ENCODE data around the gene IQCE. TPM values are rescaled to one million over a fixed set of nuclear protein-coding genes. Genes with fewer than 3 reads are reported as not detected.

IQCE gene
- total and polyA plus RNA-seq, 10 of the 15 experiments (the other 5 are each of a cell fraction or from before 2014, with no cell fraction given), result 0.37 to 8.1 (median 3.7) TPM

DNA sequence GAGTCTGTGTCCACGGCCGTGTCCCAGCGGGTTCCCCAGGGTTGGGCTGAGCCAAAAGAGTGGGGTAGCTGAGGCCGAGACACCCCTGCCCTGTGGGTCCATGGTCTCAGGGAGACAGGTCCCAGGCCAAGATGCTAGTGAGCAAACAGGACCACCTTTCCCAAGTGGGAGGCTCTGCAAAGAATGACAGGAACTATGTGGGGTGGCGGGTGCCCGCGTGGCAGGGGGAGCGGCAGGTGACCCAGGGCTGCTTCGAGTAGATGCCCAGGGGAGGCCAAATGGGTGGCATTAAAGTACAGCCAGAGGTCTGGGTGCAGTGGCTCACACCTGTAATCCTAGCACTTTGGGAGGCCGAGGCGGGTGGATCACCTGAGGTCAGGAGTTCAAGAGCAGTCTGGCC is 91.2 kb downstream of the IQCE start:
- H2AFZ ChIP-seq (ENCODE audit: control insufficient read depth, low read depth, low read length), result no peak overlapping the region
- H3K4me2 ChIP-seq (ENCODE audit: control insufficient read depth, insufficient read depth), result no peak overlapping the region
- ChIA-PET SMC1A (ENCODE audit: uncharacterized antibody, unreplicated experiment) (no interaction called here), CTCF (interaction anchor here (1.0 to 1.8 kb wide), 2 partner anchors 8 to 10 kb away, joined by 3 to 4 read pairs; no protein-coding TSS in a partner anchor), POLR2A (no interaction called here), RAD21 (ENCODE audit: unreplicated experiment) (interaction anchor here (0.9 kb wide), 1 partner anchor 21 kb away, joined by 3 read pairs; no protein-coding TSS in a partner anchor)
- BruUV-seq (replicated peaks), result no TSS peak
- ATAC-seq (no peak), FAIRE-seq (no peak), DNase-seq (ENCODE audit: low read depth, low spot score) (no peak)
- peaks cover 8% of the 10 kb centered on the region for H3K4me1 ChIP-seq (ENCODE audit: control insufficient read depth, insufficient read depth, low read length)
- intact Hi-C loops (cut with micrococcal nuclease; ENCODE audit: unreplicated experiment), result no loop called here
- H3K9ac ChIP-seq (ENCODE audit: control insufficient read depth, insufficient read depth, low read length), result no peak overlapping the region
- no peak overlapping the region for H3K4me3 ChIP-seq
- H3K36me3 ChIP-seq (ENCODE audit: control insufficient read depth in 2 of 2, insufficient read depth in 2 of 2, low read length in 1 of 2), result peaks cover 0 to 11% of the 10 kb centered on the region in 2 experiments; a peak in 3 of 4 replicates
- 74% methylated on average over 11 of the region's 11 CpGs for WGBS (ENCODE audit: insufficient coverage, insufficient replicate concordance, low lambda C conversion rate, missing lambda C conversion rate)
- in situ Hi-C loops (cut with MboI), result no loop called here
- peaks cover 4% of the 10 kb centered on the region; the same call in 1 of the 2 replicates for H3K79me2 ChIP-seq (ENCODE audit: control insufficient read depth, insufficient read depth, low read length)
- H3K27me3 ChIP-seq (replicated peaks in 1 of 2; ENCODE audit: control insufficient read depth in 2 of 2, insufficient read depth in 2 of 2, low read length in 1 of 2), result no peaks in the 10 kb centered on the region
- TF ChIP-seq WRNIP1 (IDR thresholded peaks at IDR 0.05; ENCODE audit: borderline replicate concordance, low read depth, low read length) (no peak), MEF2A (IDR thresholded peaks at IDR 0.05; ENCODE audit: insufficient read depth, low read depth, low read length) (no peak), SUZ12 (IDR thresholded peaks at IDR 0.05; ENCODE audit: unreplicated experiment) (no peak), BCL11A (IDR thresholded peaks at IDR 0.05; ENCODE audit: low read depth, low read length) (no peak), POLR2AphosphoS5 (IDR thresholded peaks at IDR 0.05; ENCODE audit: low read length) (no peak)
- TF ChIP-seq, protein P1, sequence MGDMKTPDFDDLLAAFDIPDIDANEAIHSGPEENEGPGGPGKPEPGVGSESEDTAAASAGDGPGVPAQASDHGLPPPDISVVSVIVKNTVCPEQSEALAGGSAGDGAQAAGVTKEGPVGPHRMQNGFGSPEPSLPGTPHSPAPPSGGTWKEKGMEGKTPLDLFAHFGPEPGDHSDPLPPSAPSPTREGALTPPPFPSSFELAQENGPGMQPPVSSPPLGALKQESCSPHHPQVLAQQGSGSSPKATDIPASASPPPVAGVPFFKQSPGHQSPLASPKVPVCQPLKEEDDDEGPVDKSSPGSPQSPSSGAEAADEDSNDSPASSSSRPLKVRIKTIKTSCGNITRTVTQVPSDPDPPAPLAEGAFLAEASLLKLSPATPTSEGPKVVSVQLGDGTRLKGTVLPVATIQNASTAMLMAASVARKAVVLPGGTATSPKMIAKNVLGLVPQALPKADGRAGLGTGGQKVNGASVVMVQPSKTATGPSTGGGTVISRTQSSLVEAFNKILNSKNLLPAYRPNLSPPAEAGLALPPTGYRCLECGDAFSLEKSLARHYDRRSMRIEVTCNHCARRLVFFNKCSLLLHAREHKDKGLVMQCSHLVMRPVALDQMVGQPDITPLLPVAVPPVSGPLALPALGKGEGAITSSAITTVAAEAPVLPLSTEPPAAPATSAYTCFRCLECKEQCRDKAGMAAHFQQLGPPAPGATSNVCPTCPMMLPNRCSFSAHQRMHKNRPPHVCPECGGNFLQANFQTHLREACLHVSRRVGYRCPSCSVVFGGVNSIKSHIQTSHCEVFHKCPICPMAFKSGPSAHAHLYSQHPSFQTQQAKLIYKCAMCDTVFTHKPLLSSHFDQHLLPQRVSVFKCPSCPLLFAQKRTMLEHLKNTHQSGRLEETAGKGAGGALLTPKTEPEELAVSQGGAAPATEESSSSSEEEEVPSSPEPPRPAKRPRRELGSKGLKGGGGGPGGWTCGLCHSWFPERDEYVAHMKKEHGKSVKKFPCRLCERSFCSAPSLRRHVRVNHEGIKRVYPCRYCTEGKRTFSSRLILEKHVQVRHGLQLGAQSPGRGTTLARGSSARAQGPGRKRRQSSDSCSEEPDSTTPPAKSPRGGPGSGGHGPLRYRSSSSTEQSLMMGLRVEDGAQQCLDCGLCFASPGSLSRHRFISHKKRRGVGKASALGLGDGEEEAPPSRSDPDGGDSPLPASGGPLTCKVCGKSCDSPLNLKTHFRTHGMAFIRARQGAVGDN (IDR thresholded peaks at IDR 0.05), result no peak
- H3K9me3 ChIP-seq (replicated peaks; ENCODE audit: control insufficient read depth, insufficient read depth, low read length), result no peaks in the 10 kb centered on the region
- H4K20me1 ChIP-seq (ENCODE audit: control insufficient read depth, insufficient read depth), result no peaks in the 10 kb centered on the region
- no peak overlapping the region for H3K27ac ChIP-seq (ENCODE audit: control insufficient read depth, insufficient read depth)
